ENCODE measurements around the gene SLC6A3.

The SLC6A3 gene

GRCh38 chr5:1405121-1405520, 40.1 kb downstream of the SLC6A3 start:
- H3K36me3 ChIP-seq (ENCODE audit: control insufficient read depth, insufficient read depth, low read length): no peaks in the 10 kb centered on the region
- H3K4me1 ChIP-seq (ENCODE audit: control insufficient read depth, insufficient read depth, low read length): no peaks in the 10 kb centered on the region; the same call in 1 of the 2 replicates
- DNase-seq (ENCODE audit: low read depth, low spot score): no peak
- no peaks in the 10 kb centered on the region for H3K9me3 ChIP-seq (ENCODE audit: control insufficient read depth, insufficient read depth, low read length)
- H3K27ac ChIP-seq (ENCODE audit: low read length): no peak overlapping the region
- H3K4me3 ChIP-seq (ENCODE audit: low read length): no peak overlapping the region
- no peaks in the 10 kb centered on the region for H3K27me3 ChIP-seq (ENCODE audit: control insufficient read depth, insufficient read depth, low read length)
- no CpG with 5 or more reads among the region's 19 CpGs for WGBS (ENCODE audit: insufficient coverage, insufficient read length)

GRCh38 chr5:1404062-1404461, 41.2 kb downstream of the SLC6A3 start:
- no CpG with 5 or more reads among the region's 12 CpGs for WGBS (ENCODE audit: insufficient coverage, insufficient read length)

GRCh38 chr5:1402611-1403255, 42.5 kb downstream of the SLC6A3 start:
- Histone ChIP-seq H3K36me3 (ENCODE audit: control insufficient read depth, insufficient read depth, low read length) (no peaks in the 10 kb centered on the region), H3K9me3 (ENCODE audit: control insufficient read depth, insufficient read depth, low read length) (no peaks in the 10 kb centered on the region), H3K27ac (ENCODE audit: low read length) (no peak overlapping the region), H3K4me3 (ENCODE audit: low read length) (no peak overlapping the region), H3K27me3 (ENCODE audit: control insufficient read depth, insufficient read depth, low read length) (no peaks in the 10 kb centered on the region), H3K4me1 (ENCODE audit: control insufficient read depth, insufficient read depth, low read length) (no peaks in the 10 kb centered on the region)
- no CpG with 5 or more reads among the region's 24 CpGs for WGBS (ENCODE audit: insufficient coverage, insufficient read length)
- no peak for DNase-seq (ENCODE audit: low read depth, low spot score)

More at GRCh38 chr5:1404062-1404461, 41.2 kb downstream of the SLC6A3 start:
- H3K36me3 ChIP-seq (ENCODE audit: control insufficient read depth, insufficient read depth, low read length): no peaks in the 10 kb centered on the region
- H3K4me3 ChIP-seq (ENCODE audit: low read length): no peak overlapping the region
- no peaks in the 10 kb centered on the region for H3K9me3 ChIP-seq (ENCODE audit: control insufficient read depth, insufficient read depth, low read length)
- H3K4me1 ChIP-seq (ENCODE audit: control insufficient read depth, insufficient read depth, low read length): no peaks in the 10 kb centered on the region
- H3K27me3 ChIP-seq (ENCODE audit: control insufficient read depth, insufficient read depth, low read length): no peaks in the 10 kb centered on the region
- no peak overlapping the region for H3K27ac ChIP-seq (ENCODE audit: low read length)
- no peak for DNase-seq (ENCODE audit: low read depth, low spot score)

- no peaks in the 10 kb centered on the region for H3K36me3 ChIP-seq (ENCODE audit: control insufficient read depth, insufficient read depth, low read length)
- H3K4me3 ChIP-seq (ENCODE audit: low read length): no peak overlapping the region
- H3K4me1 ChIP-seq (ENCODE audit: control insufficient read depth, insufficient read depth, low read length): no peaks in the 10 kb centered on the region
- H3K27ac ChIP-seq (ENCODE audit: low read length): no peak overlapping the region
- no CpG with 5 or more reads among the region's 14 CpGs for WGBS (ENCODE audit: insufficient coverage, insufficient read length)
- H3K9me3 ChIP-seq (ENCODE audit: control insufficient read depth, insufficient read depth, low read length): no peaks in the 10 kb centered on the region
- H3K27me3 ChIP-seq (ENCODE audit: control insufficient read depth, insufficient read depth, low read length): no peaks in the 10 kb centered on the region
- DNase-seq (ENCODE audit: low read depth, low spot score): no peak
Observed at GRCh38 chr5:1401536-1402138, 43.6 kb downstream of the SLC6A3 start.

GRCh38 chr5:1400936-1401335, 44.3 kb downstream of the SLC6A3 start:
- no peaks in the 10 kb centered on the region for H3K27me3 ChIP-seq (ENCODE audit: control insufficient read depth, insufficient read depth, low read length)
- WGBS (ENCODE audit: insufficient coverage, insufficient read length): no CpG with 5 or more reads among the region's 12 CpGs
- DNase-seq (ENCODE audit: low read depth, low spot score): no peak
- no peak overlapping the region for H3K4me3 ChIP-seq (ENCODE audit: low read length)
- no peak overlapping the region for H3K27ac ChIP-seq (ENCODE audit: low read length)
- no peaks in the 10 kb centered on the region for H3K4me1 ChIP-seq (ENCODE audit: control insufficient read depth, insufficient read depth, low read length)
- H3K36me3 ChIP-seq (ENCODE audit: control insufficient read depth, insufficient read depth, low read length): no peaks in the 10 kb centered on the region
- no peaks in the 10 kb centered on the region for H3K9me3 ChIP-seq (ENCODE audit: control insufficient read depth, insufficient read depth, low read length)

GRCh38 chr5:1400211-1400855, 44.9 kb downstream of the SLC6A3 start:
- no peak overlapping the region for H3K4me3 ChIP-seq (ENCODE audit: low read length)
- no peaks in the 10 kb centered on the region for H3K36me3 ChIP-seq (ENCODE audit: control insufficient read depth, insufficient read depth, low read length)
- no peak for DNase-seq (ENCODE audit: low read depth, low spot score)
- WGBS (ENCODE audit: insufficient coverage, insufficient read length): no CpG with 5 or more reads among the region's 17 CpGs
- H3K27me3 ChIP-seq (ENCODE audit: control insufficient read depth, insufficient read depth, low read length): no peaks in the 10 kb centered on the region
- no peaks in the 10 kb centered on the region for H3K4me1 ChIP-seq (ENCODE audit: control insufficient read depth, insufficient read depth, low read length)
- H3K9me3 ChIP-seq (ENCODE audit: control insufficient read depth, insufficient read depth, low read length): no peaks in the 10 kb centered on the region
- H3K27ac ChIP-seq (ENCODE audit: low read length): no peak overlapping the region

GRCh38 chr5:1399737-1400136, 45.5 kb downstream of the SLC6A3 start:
- WGBS (ENCODE audit: insufficient coverage, insufficient read length): no CpG with 5 or more reads among the region's 11 CpGs
- no peaks in the 10 kb centered on the region for H3K36me3 ChIP-seq (ENCODE audit: control insufficient read depth, insufficient read depth, low read length)
- no peaks in the 10 kb centered on the region for H3K27me3 ChIP-seq (ENCODE audit: control insufficient read depth, insufficient read depth, low read length)
- H3K27ac ChIP-seq (ENCODE audit: low read length): no peak overlapping the region
- H3K4me1 ChIP-seq (ENCODE audit: control insufficient read depth, insufficient read depth, low read length): no peaks in the 10 kb centered on the region
- DNase-seq (ENCODE audit: low read depth, low spot score): no peak
- H3K9me3 ChIP-seq (ENCODE audit: control insufficient read depth, insufficient read depth, low read length): no peaks in the 10 kb centered on the region
- no peak overlapping the region for H3K4me3 ChIP-seq (ENCODE audit: low read length)

- no CpG with 5 or more reads among the region's 18 CpGs for WGBS (ENCODE audit: insufficient coverage, insufficient read length)
- no peak for DNase-seq (ENCODE audit: low read depth, low spot score)
- no peaks in the 10 kb centered on the region for H3K27me3 ChIP-seq (ENCODE audit: control insufficient read depth, insufficient read depth, low read length)
- H3K4me1 ChIP-seq (ENCODE audit: control insufficient read depth, insufficient read depth, low read length): no peaks in the 10 kb centered on the region
- no peak overlapping the region for H3K27ac ChIP-seq (ENCODE audit: low read length)
- no peaks in the 10 kb centered on the region for H3K36me3 ChIP-seq (ENCODE audit: control insufficient read depth, insufficient read depth, low read length)
- H3K9me3 ChIP-seq (ENCODE audit: control insufficient read depth, insufficient read depth, low read length): no peaks in the 10 kb centered on the region
- no peak overlapping the region for H3K4me3 ChIP-seq (ENCODE audit: low read length)
Observed at GRCh38 chr5:1396293-1396816, 48.9 kb downstream of the SLC6A3 start.

- WGBS (ENCODE audit: insufficient coverage, insufficient read length): no CpG with 5 or more reads among the region's 32 CpGs
- no peaks in the 10 kb centered on the region for H3K27me3 ChIP-seq (ENCODE audit: control insufficient read depth, insufficient read depth, low read length)
- no peak overlapping the region for H3K4me3 ChIP-seq (ENCODE audit: low read length)
Observed at GRCh38 chr5:1394881-1395860, 50.1 kb downstream of the SLC6A3 start.

More at GRCh38 chr5:1394881-1395860, 50.1 kb downstream of the SLC6A3 start:
- no peaks in the 10 kb centered on the region for H3K4me1 ChIP-seq (ENCODE audit: control insufficient read depth, insufficient read depth, low read length)
- no peak for DNase-seq (ENCODE audit: low read depth, low spot score)
- H3K27ac ChIP-seq (ENCODE audit: low read length): no peak overlapping the region
- no peaks in the 10 kb centered on the region for H3K36me3 ChIP-seq (ENCODE audit: control insufficient read depth, insufficient read depth, low read length)
- H3K9me3 ChIP-seq (ENCODE audit: control insufficient read depth, insufficient read depth, low read length): no peaks in the 10 kb centered on the region
